HepG2 (cell line): Measurements from ENCODE around the gene ALLC. TPM values are rescaled to one million over a fixed set of nuclear protein-coding genes. Genes with fewer than 3 reads are reported as not detected.

Source experiments
- ATAC-seq: fragments of 200-7000 bp; cut with Tn5 transposase; 3 replicates; pipeline ENCODE4 v1.9.1; 2020; ENCODE audit warnings: mild to moderate bottlenecking, moderate library complexity
- BruUV-seq: library from RNA; stranded (reverse); fragments of 400-500 nt; replicated peaks from 2 replicates; lab custom pipeline; 2021; lab: Mats Ljungman, UMichigan
- CTCF ChIA-PET: fragments of 300-600 bp; formaldehyde crosslinking; extraction: SDS; loops from one replicate; lab custom pipeline; 2021; ENCODE audit warnings: low total read pairs, inconsistent platforms, low intra/inter-chr PET ratio; lab: Yijun Ruan, JAX
- POLR2A ChIA-PET: fragments of 350-600 bp; sonication (Branson Sonifier 250); formaldehyde crosslinking; loops from one replicate; lab custom pipeline; 2020; ENCODE audit warnings: antibody characterized with exemption, inconsistent platforms; lab: Yijun Ruan, JAX
- DNase-seq: peaks from one replicate; pipeline ENCODE4 v3.0.0-alpha.2; 2015; ENCODE audit warnings: low spot score
- FAIRE-seq: peaks from 3 replicates; lab custom pipeline; 2011; peaks lifted over from hg19 to GRCh38; lab: Jason Lieb, UNC
- H2AFZ ChIP-seq: one replicate; pipeline ENCODE4 v1.6.1; 2011; ENCODE audit warnings: low read length, inconsistent platforms
- H3K27ac ChIP-seq: fragments of 300-600 bp; 3 replicates; pipeline ENCODE4 v1.8.0; 2011; ENCODE audit warnings: mixed run types, mild to moderate bottlenecking, mixed read lengths, low read length, inconsistent platforms; ENCODE audit not compliant: insufficient read depth; ENCODE audit errors: extremely low read length
- H3K27me3 ChIP-seq, 2 experiments: fragments of 200-600 bp in 1 of 2; 2 replicates in 1 of 2; 3 replicates in 1 of 2; pipeline versions ENCODE4 v1.6.0 to v1.8.0; 2011; ENCODE audit warnings: low read length in 2 of 2, mild to moderate bottlenecking in 2 of 2, moderate library complexity in 2 of 2, inconsistent platforms in 1 of 2; ENCODE audit not compliant: insufficient read depth in 2 of 2, control insufficient read depth in 1 of 2
- H3K36me3 ChIP-seq, 2 experiments: fragments of 200-600 bp in 1 of 2; replicated peaks in 1 of 2; 2 replicates in 1 of 2; 3 replicates in 1 of 2; pipeline versions ENCODE4 v1.5.1 to v1.8.0; 2011; ENCODE audit warnings: low read length in 2 of 2, inconsistent platforms in 1 of 2; ENCODE audit not compliant: insufficient read depth in 2 of 2, control insufficient read depth in 1 of 2
- H3K4me1 ChIP-seq: 2 replicates; pipeline ENCODE4 v1.5.1; 2012; ENCODE audit warnings: low read length, inconsistent platforms; ENCODE audit not compliant: insufficient read depth
- H3K4me2 ChIP-seq: 2 replicates; pipeline ENCODE4 v1.6.0; 2011; ENCODE audit warnings: low read depth, low read length, inconsistent platforms
- H3K4me3 ChIP-seq, 3 experiments: fragments of 200-600 bp in 1 of 3; sonication (generic), shearing (Covaris generic) in 1 of 3; replicated peaks in 1 of 3; 2 replicates each; pipeline ENCODE4 v1.5.1; 2011 to 2016; ENCODE audit warnings: low read length in 3 of 3, inconsistent platforms in 2 of 3, low read depth in 2 of 3, mild to moderate bottlenecking in 2 of 3, control low read depth in 1 of 3, mixed read lengths in 1 of 3; ENCODE audit not compliant: insufficient read depth in 1 of 3
- H3K79me2 ChIP-seq: one replicate; pipeline ENCODE4 v1.6.1; 2011; ENCODE audit warnings: low read length, inconsistent platforms; ENCODE audit not compliant: insufficient read depth
- H3K9ac ChIP-seq: 2 replicates; pipeline ENCODE4 v1.6.0; 2011; ENCODE audit warnings: mild to moderate bottlenecking, low read depth, low read length, inconsistent platforms; ENCODE audit not compliant: insufficient read depth
- H3K9me3 ChIP-seq: 2 replicates; pipeline ENCODE4 v1.5.1; 2012; ENCODE audit warnings: mild to moderate bottlenecking, low read length
- H4K20me1 ChIP-seq: 2 replicates; pipeline ENCODE4 v1.6.0; 2011; ENCODE audit warnings: inconsistent platforms, mild to moderate bottlenecking, low read length, moderate library complexity; ENCODE audit not compliant: insufficient read depth
- ELF3 ChIP-seq: IDR thresholded peaks from 2 replicates; pipeline ENCODE4 v1.6.1; 2016; ENCODE audit warnings: missing genetic modification reagents, missing compliant biosample characterization
- HDAC2 ChIP-seq: sonication (generic); formaldehyde crosslinking; IDR thresholded peaks from 2 replicates; pipeline ENCODE4 v1.4.0; 2020; ENCODE audit warnings: missing genetic modification reagents
- HHEX ChIP-seq: IDR thresholded peaks from 2 replicates; pipeline ENCODE4 v1.6.1; 2016; ENCODE audit warnings: control low read depth
- RELA ChIP-seq: sonication (generic); formaldehyde crosslinking; IDR thresholded peaks from 2 replicates; pipeline ENCODE4 v1.4.0; 2020; ENCODE audit warnings: missing genetic modification reagents
- ZFP82 ChIP-seq: sonication (generic); formaldehyde crosslinking; IDR thresholded peaks from 2 replicates; pipeline ENCODE4 v1.5.1; 2020; ENCODE audit warnings: mild to moderate bottlenecking, missing genetic modification reagents, borderline replicate concordance
- ZNF501 ChIP-seq: sonication (generic); formaldehyde crosslinking; IDR thresholded peaks from 2 replicates; pipeline ENCODE4 v1.5.1; 2020; ENCODE audit warnings: mild to moderate bottlenecking, moderate library complexity, missing genetic modification reagents
- ZNF510 ChIP-seq: sonication (generic); formaldehyde crosslinking; IDR thresholded peaks from 2 replicates; pipeline ENCODE4 v1.4.0; 2020; ENCODE audit warnings: low read depth, mild to moderate bottlenecking, missing genetic modification reagents
- ZSCAN22 ChIP-seq: sonication (generic); formaldehyde crosslinking; IDR thresholded peaks from 2 replicates; pipeline ENCODE4 v1.4.0; 2020; ENCODE audit warnings: mild to moderate bottlenecking, missing genetic modification reagents
- WGBS: methylation state at CpG from one replicate; pipeline ENCODE4 v1.1.6; 2017; ENCODE audit warnings: low lambda C conversion rate; 5-methylcytosine and 5-hydroxymethylcytosine counted together
- in situ Hi-C: cut with HindIII; loops from 2 replicates; pipeline ENCODE4 v1.10.0; 2017; ENCODE audit warnings: low pct_unique_long_range_greater_than_20kb; ENCODE audit not compliant: extremely low pct_ligation_motif_present
- intact Hi-C: fragments of 100-400 bp; cut with micrococcal nuclease; formaldehyde crosslinking; loops from one replicate; pipeline ENCODE4 v1.10.0; 2022; ENCODE audit not compliant: unreplicated experiment
- polyA plus RNA-seq, 8 experiments: library from polyadenylated mRNA; depleted of rRNA in 3 of 8; stranded (reverse) in 7 of 8; unstranded in 1 of 8; fragments of >200 nt; fragmentation: Illumina TruSeq in 4 of 8; extraction: Trizol in 4 of 8; gene quantifications; 2 replicates each; pipeline versions ENCODE4 v1.2.1 to v1.2.3, GENCODE V29; 2011 to 2016; ENCODE audit warnings: low read depth in 4 of 8, missing spikeins in 1 of 8, mixed read lengths in 1 of 8; ENCODE audit not compliant: insufficient read depth in 1 of 8
- total RNA-seq, 5 experiments: library from RNA; depleted of rRNA; stranded (reverse); fragments of >200 nt; fragmentation: Illumina TruSeq; extraction: Trizol; gene quantifications; 2 replicates each; pipeline ENCODE4 v1.2.3, GENCODE V29; 2016; ENCODE audit warnings: low read depth in 1 of 5
- TF ChIP-seq, protein P1 (sequence below), 2 experiments: sonication (generic) in 1 of 2; formaldehyde crosslinking in 1 of 2; IDR thresholded peaks; 2 replicates each; pipeline versions ENCODE4 v1.6.1 to v1.9.0; 2014 to 2022; ENCODE audit warnings: antibody characterized with exemption in 1 of 2, borderline replicate concordance in 1 of 2, inconsistent platforms in 1 of 2, low read depth in 1 of 2, missing genetic modification reagents in 1 of 2
- TF ChIP-seq, protein P2 (sequence below): sonication (generic); formaldehyde crosslinking; IDR thresholded peaks from 2 replicates; pipeline ENCODE4 v1.8.0; 2023; ENCODE audit warnings: mild to moderate bottlenecking, missing genetic modification reagents
- TF ChIP-seq, protein P3 (sequence below), 2 experiments: fragments of 450-650 bp in 1 of 2; sonication (generic) in 1 of 2; formaldehyde crosslinking; IDR thresholded peaks; 2 replicates each; pipeline versions ENCODE4 v1.5.0 to v1.8.0; 2020 to 2022; ENCODE audit warnings: mild to moderate bottlenecking in 1 of 2, missing genetic modification reagents in 1 of 2

Gene ALLC
- total and polyA plus RNA-seq, 2 of the 13 experiments (the other 11 are each of a cell fraction or from before 2014, with no cell fraction given), result 0.08 to 0.11 TPM

DNA sequence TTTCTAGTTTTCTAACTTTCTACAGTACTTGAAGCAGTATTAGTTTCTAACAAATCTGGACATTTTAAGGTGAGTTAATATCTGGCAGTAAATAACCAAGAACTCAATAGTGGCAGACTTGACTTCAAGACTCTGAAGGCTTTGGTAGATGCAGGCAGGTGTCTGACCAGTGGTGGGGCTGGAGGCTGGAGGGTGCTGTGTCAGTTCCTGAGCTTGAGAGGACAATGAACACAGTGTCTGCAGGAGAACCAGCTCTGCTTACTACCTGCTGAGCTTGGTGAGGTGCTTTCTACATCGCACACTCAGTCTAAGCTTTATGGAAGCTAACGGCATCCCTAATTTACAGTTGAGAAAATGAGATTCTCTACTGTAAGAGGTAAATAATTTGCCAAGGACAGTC lies 21.2 kb downstream of the ALLC start (continued):
- TF ChIP-seq ZNF501, result no peak
- no peak for TF ChIP-seq HDAC2 (CRISPR knock-in tag)
- no peak for TF ChIP-seq ZFP82 (CRISPR knock-in tag)

DNA sequence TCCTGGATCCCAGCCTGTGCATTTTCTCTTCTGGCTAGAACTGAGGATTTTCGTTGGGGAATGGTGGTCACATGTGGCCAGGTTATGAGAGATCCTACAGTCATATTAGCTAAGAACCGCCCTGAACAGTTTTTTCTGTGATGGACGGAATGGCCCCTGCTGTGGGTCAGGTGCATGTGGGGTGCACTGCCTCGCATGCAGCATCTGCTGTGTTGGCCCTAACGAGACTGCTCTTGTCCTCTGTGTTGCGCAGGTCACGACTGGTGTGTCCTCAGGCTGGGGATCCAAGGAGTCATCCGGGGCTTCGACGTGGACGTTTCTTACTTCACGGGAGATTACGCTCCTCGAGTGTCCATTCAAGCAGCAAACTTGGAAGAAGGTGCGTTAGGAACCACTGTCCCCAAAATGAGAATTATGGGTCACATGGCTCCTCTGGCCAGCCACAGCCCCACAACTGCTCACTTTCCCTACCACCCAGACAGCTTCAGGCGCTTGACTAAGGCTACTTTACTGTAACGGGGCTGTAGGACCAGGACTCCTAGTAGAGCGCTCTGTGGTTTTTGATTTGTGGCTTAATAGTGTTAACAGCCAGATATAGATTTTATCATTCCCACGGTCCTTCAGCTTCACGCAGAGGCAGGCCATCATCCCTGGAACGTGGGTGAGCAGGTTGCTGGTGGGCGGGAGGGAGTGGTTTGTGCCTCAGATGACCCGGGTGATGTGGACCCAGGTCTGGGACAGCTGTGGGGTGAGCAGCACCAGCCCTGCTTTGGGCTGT lies 21.8 kb downstream of the ALLC start:
- WGBS, result 57% methylated on average over 22 of the region's 23 CpGs
- Histone ChIP-seq H3K9me3 (no peaks in the 10 kb centered on the region), H3K4me3 (no peak overlapping the region), H3K4me1 (peaks cover 13% of the 10 kb centered on the region), H2AFZ (no peak overlapping the region), H3K9ac (no peak overlapping the region), H3K4me2 (no peak overlapping the region), H3K27me3 (peaks cover 3 to 22% of the 10 kb centered on the region in 2 experiments; a peak in 3 of 5 replicates), H4K20me1 (no peaks in the 10 kb centered on the region), H3K27ac (no peak overlapping the region), H3K36me3 (no peaks in the 10 kb centered on the region), H3K79me2 (no peaks in the 10 kb centered on the region)
- no peak for DNase-seq
- ChIA-PET CTCF (no interaction called here), POLR2A (interaction anchor here (1.0 kb wide), 1 partner anchor 28 kb away, joined by 3 read pairs; no protein-coding TSS in a partner anchor)
- no peak for FAIRE-seq
- in situ Hi-C loops (no loop called here), intact Hi-C loops (no loop called here)
- BruUV-seq, result no TSS peak
- TF ChIP-seq ZNF510 (no peak), ZSCAN22 (no peak), ELF3 (CRISPR knock-in tag) (no peak), HHEX (CRISPR knock-in tag) (no peak), RELA (CRISPR knock-in tag) (no peak)
- TF ChIP-seq, protein P1, sequence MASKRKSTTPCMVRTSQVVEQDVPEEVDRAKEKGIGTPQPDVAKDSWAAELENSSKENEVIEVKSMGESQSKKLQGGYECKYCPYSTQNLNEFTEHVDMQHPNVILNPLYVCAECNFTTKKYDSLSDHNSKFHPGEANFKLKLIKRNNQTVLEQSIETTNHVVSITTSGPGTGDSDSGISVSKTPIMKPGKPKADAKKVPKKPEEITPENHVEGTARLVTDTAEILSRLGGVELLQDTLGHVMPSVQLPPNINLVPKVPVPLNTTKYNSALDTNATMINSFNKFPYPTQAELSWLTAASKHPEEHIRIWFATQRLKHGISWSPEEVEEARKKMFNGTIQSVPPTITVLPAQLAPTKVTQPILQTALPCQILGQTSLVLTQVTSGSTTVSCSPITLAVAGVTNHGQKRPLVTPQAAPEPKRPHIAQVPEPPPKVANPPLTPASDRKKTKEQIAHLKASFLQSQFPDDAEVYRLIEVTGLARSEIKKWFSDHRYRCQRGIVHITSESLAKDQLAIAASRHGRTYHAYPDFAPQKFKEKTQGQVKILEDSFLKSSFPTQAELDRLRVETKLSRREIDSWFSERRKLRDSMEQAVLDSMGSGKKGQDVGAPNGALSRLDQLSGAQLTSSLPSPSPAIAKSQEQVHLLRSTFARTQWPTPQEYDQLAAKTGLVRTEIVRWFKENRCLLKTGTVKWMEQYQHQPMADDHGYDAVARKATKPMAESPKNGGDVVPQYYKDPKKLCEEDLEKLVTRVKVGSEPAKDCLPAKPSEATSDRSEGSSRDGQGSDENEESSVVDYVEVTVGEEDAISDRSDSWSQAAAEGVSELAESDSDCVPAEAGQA (IDR thresholded peaks at IDR 0.05; ENCODE audit: low read depth), result no peak
- TF ChIP-seq, protein P1 (CRISPR knock-in tag; IDR thresholded peaks at IDR 0.05; ENCODE audit: borderline replicate concordance), result no peak
- TF ChIP-seq, protein P2, sequence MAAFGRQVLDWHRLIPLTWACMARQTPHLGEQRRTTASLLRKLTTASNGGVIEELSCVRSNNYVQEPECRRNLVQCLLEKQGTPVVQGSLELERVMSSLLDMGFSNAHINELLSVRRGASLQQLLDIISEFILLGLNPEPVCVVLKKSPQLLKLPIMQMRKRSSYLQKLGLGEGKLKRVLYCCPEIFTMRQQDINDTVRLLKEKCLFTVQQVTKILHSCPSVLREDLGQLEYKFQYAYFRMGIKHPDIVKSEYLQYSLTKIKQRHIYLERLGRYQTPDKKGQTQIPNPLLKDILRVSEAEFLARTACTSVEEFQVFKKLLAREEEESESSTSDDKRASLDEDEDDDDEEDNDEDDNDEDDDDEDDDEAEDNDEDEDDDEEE, result no peak
- TF ChIP-seq, protein P3, sequence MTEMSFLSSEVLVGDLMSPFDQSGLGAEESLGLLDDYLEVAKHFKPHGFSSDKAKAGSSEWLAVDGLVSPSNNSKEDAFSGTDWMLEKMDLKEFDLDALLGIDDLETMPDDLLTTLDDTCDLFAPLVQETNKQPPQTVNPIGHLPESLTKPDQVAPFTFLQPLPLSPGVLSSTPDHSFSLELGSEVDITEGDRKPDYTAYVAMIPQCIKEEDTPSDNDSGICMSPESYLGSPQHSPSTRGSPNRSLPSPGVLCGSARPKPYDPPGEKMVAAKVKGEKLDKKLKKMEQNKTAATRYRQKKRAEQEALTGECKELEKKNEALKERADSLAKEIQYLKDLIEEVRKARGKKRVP (CRISPR knock-in tag; IDR thresholded peaks at IDR 0.05), result no peak
- no peak for ATAC-seq
